H1 (cell line): ENCODE results near the gene MBLAC2. TPM values are rescaled to one million over a fixed set of nuclear protein-coding genes. Genes with fewer than 3 reads are reported as not detected.

Source experiments
- ASH2L ChIP-seq: fragments of 200-600, 300-600 bp; sonication (generic); IDR thresholded peaks from one replicate; pipeline ENCODE4 v1.7.1; 2017; ENCODE audit warnings: low read length
- BACH1 ChIP-seq: IDR thresholded peaks from 2 replicates; pipeline ENCODE4 v1.6.1; 2012; ENCODE audit warnings: low read length, improper control_type of control experiment
- BCL11A ChIP-seq, 2 experiments: IDR thresholded peaks; one replicate each; pipeline ENCODE4 v1.6.1; 2011; ENCODE audit warnings: low read depth in 2 of 2, low read length in 2 of 2, mild to moderate bottlenecking in 2 of 2
- CHD1 ChIP-seq: IDR thresholded peaks from 2 replicates; pipeline ENCODE4 v1.6.1; 2012; ENCODE audit warnings: low read depth, low read length, improper control_type of control experiment
- CHD7 ChIP-seq: fragments of 300-600 bp; sonication (generic); IDR thresholded peaks from 2 replicates; pipeline ENCODE4 v1.7.1; 2012; ENCODE audit warnings: low read length, moderate library complexity, mild to moderate bottlenecking, inconsistent platforms; ENCODE audit not compliant: insufficient replicate concordance
- CREB1 ChIP-seq: IDR thresholded peaks from 2 replicates; pipeline ENCODE4 v1.6.1; 2012; ENCODE audit warnings: inconsistent platforms
- E2F6 ChIP-seq: IDR thresholded peaks from 2 replicates; pipeline ENCODE4 v1.6.1; 2012; ENCODE audit warnings: inconsistent platforms
- KDM5A ChIP-seq: fragments of 200-600 bp; IDR thresholded peaks from 2 replicates; pipeline ENCODE4 v1.7.1; 2012; ENCODE audit warnings: mild to moderate bottlenecking, low read length, inconsistent platforms, mixed read lengths
- NANOG ChIP-seq: IDR thresholded peaks from 2 replicates; pipeline ENCODE4 v1.6.1; 2011; ENCODE audit warnings: low read length, low read depth, mild to moderate bottlenecking, inconsistent platforms; ENCODE audit not compliant: insufficient read depth, poor library complexity, severe bottlenecking
- POLR2AphosphoS5 ChIP-seq: IDR thresholded peaks from 2 replicates; pipeline ENCODE4 v1.6.1; 2011; ENCODE audit warnings: low read depth, low read length
- SP1 ChIP-seq: IDR thresholded peaks from 2 replicates; pipeline ENCODE4 v1.6.1; 2011; ENCODE audit warnings: low read depth, low read length
- TEAD4 ChIP-seq: IDR thresholded peaks from 2 replicates; pipeline ENCODE4 v1.6.1; 2012; ENCODE audit warnings: low read depth, low read length, inconsistent platforms, mixed read lengths
- polyA plus RNA-seq, 7 experiments: library from polyadenylated mRNA; depleted of rRNA in 3 of 7; stranded (reverse) in 5 of 7; unstranded in 2 of 7; fragments of >200 nt in 5 of 7; fragments of 200-250 nt in 2 of 7; gene quantifications; 1 replicate in 5 of 7; 2 replicates in 1 of 7; 4 replicates in 1 of 7; pipeline versions ENCODE4 v1.2.1 to v1.2.3, GENCODE V29; 2011 to 2013; ENCODE audit warnings: missing spikeins in 2 of 7, mixed read lengths in 2 of 7
- total RNA-seq: library from RNA; stranded (reverse); fragmentation: NEBNext Ultra II Directional; extraction: Animal tissue kit (Norgen Biotek cat#: 25700); gene quantifications from 2 replicates; pipeline ENCODE4 v1.2.1, GENCODE V29; 2021
- TF ChIP-seq, protein P1 (sequence below): IDR thresholded peaks from 2 replicates; pipeline ENCODE4 v1.6.1; 2012; ENCODE audit warnings: inconsistent platforms

MBLAC2 gene
- total and polyA plus RNA-seq, 2 of the 8 experiments (the other 6 are each of a cell fraction or from before 2014, with no cell fraction given), result 2.8 to 6.7 TPM

DNA sequence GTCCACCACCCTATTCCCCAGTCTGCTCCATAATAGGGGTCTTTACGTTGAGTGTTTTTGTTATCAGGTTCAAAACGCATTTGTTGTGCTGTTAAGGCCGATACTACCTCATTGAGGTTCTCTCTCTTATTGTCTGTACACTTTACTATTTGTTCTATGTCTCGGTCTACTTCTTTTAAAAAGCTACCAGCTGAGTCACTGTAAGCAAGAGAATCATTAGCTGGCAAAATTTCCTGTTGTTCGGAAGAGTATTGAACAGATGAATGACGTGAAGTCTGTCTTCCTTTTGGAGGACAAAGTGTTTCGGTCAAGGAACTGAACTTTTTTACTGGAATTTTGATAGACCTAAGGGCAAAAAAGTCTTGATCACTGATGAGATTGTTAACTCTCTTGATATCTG is 44.5 kb upstream of the MBLAC2 start (continued):
- TF ChIP-seq CHD7, result no peak
- no peak for TF ChIP-seq CHD1
- no peak for TF ChIP-seq SP1
- no peak for TF ChIP-seq E2F6
- no peak for TF ChIP-seq CREB1
- no peak for TF ChIP-seq POLR2AphosphoS5
- TF ChIP-seq, protein P1, sequence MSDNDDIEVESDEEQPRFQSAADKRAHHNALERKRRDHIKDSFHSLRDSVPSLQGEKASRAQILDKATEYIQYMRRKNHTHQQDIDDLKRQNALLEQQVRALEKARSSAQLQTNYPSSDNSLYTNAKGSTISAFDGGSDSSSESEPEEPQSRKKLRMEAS, result no peak
- TF ChIP-seq ASH2L, result no peak
- TF ChIP-seq KDM5A, result no peak
- no peak for TF ChIP-seq BACH1
- TF ChIP-seq NANOG, result no peak
- TF ChIP-seq BCL11A (IDR thresholded peaks at IDR 0.05; ENCODE audit: low read depth in 2 of 2, low read length in 2 of 2), result no peak
- TF ChIP-seq TEAD4, result no peak
